Endothelial cell (in vitro differentiated cells): ENCODE results near the gene PKIG. TPM values are rescaled to one million over a fixed set of nuclear protein-coding genes. Genes with fewer than 3 reads are reported as not detected.

Experiments used
- DNase-seq: peaks from one replicate; pipeline ENCODE4 v3.0.0; 2021; ENCODE audit warnings: low spot score
- H3K27ac Mint-ChIP-seq: one replicate; pipeline ENCODE4 v1.8.0; 2021; ENCODE audit warnings: mixed read lengths, inconsistent platforms; ENCODE audit not compliant: unreplicated experiment
- H3K27me3 Mint-ChIP-seq: one replicate; pipeline ENCODE4 v1.8.0; 2021; ENCODE audit warnings: mild to moderate bottlenecking, moderate library complexity, mixed read lengths, inconsistent platforms; ENCODE audit not compliant: unreplicated experiment
- H3K36me3 Mint-ChIP-seq: one replicate; pipeline ENCODE4 v1.8.0; 2021; ENCODE audit warnings: mild to moderate bottlenecking, low read depth, mixed read lengths, inconsistent platforms; ENCODE audit not compliant: unreplicated experiment
- H3K4me1 Mint-ChIP-seq: one replicate; pipeline ENCODE4 v1.8.0; 2021; ENCODE audit warnings: mild to moderate bottlenecking, mixed read lengths, inconsistent platforms; ENCODE audit not compliant: unreplicated experiment
- H3K4me3 Mint-ChIP-seq: one replicate; pipeline ENCODE4 v1.8.0; 2021; ENCODE audit warnings: mild to moderate bottlenecking, mixed read lengths, inconsistent platforms; ENCODE audit not compliant: unreplicated experiment
- H3K9me3 Mint-ChIP-seq: one replicate; pipeline ENCODE4 v1.8.0; 2021; ENCODE audit warnings: mixed read lengths, inconsistent platforms; ENCODE audit not compliant: unreplicated experiment
- total RNA-seq: library from RNA; stranded (reverse); fragmentation: NEBNext Ultra II Directional; extraction: Animal tissue kit (Norgen Biotek cat#: 25700); gene quantifications from one replicate; pipeline ENCODE4 v1.2.1, GENCODE V29; 2021; ENCODE audit not compliant: unreplicated experiment
- TF ChIP-seq, protein P1 (sequence below): fragments of 200-600 bp; sonication (generic); IDR thresholded peaks from one replicate; pipeline ENCODE4 v1.5.0; 2021; ENCODE audit warnings: antibody characterized with exemption; ENCODE audit not compliant: unreplicated experiment

PKIG gene
- total RNA-seq, 1 donor from 2014 or later: 184 TPM

DNA sequence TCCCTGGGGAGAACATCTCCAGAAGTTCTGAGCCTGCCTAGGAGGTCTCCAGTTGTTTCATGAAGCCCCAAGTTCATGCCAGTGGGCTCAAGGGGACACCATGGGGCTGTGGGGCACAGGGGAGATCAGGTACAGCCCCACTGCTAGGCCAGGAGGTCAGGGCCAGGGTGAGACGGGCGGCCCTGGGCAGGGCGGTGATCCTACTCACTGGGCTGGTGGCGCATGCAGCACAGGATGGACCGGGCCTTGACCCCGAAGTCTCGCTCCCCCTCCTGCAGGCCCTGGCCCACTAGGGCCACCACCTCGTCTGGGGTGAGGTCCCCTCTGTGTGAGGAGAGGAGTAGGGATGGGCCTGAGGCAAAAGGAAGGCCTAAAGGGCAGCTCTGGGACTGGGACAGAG, 43.0 kb downstream of the PKIG start:
- H3K27me3 Mint-ChIP-seq: peaks cover 21% of the 10 kb centered on the region
- H3K4me1 Mint-ChIP-seq: peaks cover 3% of the 10 kb centered on the region
- TF ChIP-seq, protein P1, sequence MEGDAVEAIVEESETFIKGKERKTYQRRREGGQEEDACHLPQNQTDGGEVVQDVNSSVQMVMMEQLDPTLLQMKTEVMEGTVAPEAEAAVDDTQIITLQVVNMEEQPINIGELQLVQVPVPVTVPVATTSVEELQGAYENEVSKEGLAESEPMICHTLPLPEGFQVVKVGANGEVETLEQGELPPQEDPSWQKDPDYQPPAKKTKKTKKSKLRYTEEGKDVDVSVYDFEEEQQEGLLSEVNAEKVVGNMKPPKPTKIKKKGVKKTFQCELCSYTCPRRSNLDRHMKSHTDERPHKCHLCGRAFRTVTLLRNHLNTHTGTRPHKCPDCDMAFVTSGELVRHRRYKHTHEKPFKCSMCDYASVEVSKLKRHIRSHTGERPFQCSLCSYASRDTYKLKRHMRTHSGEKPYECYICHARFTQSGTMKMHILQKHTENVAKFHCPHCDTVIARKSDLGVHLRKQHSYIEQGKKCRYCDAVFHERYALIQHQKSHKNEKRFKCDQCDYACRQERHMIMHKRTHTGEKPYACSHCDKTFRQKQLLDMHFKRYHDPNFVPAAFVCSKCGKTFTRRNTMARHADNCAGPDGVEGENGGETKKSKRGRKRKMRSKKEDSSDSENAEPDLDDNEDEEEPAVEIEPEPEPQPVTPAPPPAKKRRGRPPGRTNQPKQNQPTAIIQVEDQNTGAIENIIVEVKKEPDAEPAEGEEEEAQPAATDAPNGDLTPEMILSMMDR: no peak
- no peaks in the 10 kb centered on the region for H3K9me3 Mint-ChIP-seq
- no peak for DNase-seq
- H3K4me3 Mint-ChIP-seq: no peak overlapping the region
- no peak overlapping the region for H3K27ac Mint-ChIP-seq
- H3K36me3 Mint-ChIP-seq: peaks cover 54% of the 10 kb centered on the region

DNA sequence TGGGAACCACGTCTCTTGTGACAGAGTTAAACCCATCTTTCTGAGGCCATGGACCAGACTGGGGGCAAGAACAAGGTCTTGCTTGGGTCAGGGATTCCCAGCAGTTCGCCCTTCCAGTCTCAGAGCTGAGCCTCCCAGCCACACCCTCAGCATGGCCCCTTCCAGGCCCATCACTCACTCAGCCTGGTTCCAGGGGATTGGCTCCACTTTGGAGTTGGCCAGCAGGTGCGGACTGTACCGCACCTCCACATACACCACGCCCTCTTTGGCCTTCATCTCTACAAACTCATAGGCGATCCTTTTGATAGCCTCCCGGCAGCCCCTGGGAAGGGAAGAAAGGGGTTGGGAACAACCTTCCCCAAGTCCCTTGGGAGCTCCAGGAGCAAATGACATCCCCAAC, 43.9 kb downstream of the PKIG start:
- Mint-ChIP-seq H3K9me3 (no peaks in the 10 kb centered on the region), H3K36me3 (peaks cover 46% of the 10 kb centered on the region), H3K4me3 (no peak overlapping the region), H3K27me3 (peaks cover 19% of the 10 kb centered on the region), H3K27ac (no peak overlapping the region), H3K4me1 (peaks cover 3% of the 10 kb centered on the region)
- TF ChIP-seq, protein P1: no peak
- DNase-seq: no peak

DNA sequence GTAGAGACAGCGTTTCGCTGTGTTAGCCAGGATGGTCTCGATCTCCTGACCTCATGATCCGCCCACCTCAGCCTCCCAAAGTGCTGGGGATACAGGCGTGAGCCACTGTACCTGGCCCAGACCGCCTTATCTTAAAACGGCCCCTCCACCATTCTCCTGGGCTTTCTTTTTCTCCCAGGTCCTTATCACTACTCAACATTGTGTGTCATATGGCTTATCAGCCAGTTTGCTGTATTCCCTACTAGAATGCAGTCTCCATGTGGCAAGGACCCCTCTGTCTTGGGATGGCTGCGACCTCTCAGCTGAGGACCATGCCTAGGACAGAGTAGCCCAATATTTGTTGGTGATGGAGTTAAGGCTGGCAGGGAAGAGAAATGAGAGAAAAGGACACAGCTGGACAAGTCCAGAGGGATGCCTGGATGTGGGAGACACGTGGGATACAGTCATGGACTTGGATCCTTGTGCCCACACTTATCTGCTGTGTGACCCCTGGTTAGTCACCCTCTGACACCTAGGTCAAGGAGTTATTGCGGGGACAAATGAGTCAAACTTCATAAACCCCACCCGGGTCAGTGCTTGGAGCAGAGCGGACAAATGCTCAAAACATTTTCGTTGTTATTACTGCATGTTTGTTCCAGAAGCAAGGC, 45.1 kb downstream of the PKIG start:
- Mint-ChIP-seq H3K27ac (no peak overlapping the region), H3K9me3 (no peaks in the 10 kb centered on the region), H3K27me3 (peaks cover 16% of the 10 kb centered on the region), H3K4me1 (no peaks in the 10 kb centered on the region), H3K36me3 (peaks cover 38% of the 10 kb centered on the region), H3K4me3 (no peak overlapping the region)
- TF ChIP-seq, protein P1: no peak
- DNase-seq: no peak

DNA sequence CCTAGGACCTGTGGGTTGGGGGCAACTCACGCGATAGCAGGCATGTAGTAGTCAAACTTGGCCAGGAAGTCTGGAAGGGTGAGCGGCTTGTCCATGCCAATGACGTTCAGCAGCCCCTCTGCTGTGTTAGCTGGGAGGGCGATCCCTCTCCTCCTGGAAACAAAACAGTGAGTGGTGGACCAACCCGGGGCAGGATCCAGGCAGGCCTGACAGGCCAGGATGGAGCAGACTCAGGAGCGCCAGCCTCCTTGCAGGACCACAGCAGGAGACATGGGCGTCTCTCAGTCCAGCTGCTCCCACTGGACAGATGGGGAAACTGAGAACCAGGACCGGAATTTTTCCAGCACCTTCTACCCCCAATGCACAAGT, 46.6 kb downstream of the PKIG start:
- no peak overlapping the region for H3K4me3 Mint-ChIP-seq
- DNase-seq: no peak

DNA sequence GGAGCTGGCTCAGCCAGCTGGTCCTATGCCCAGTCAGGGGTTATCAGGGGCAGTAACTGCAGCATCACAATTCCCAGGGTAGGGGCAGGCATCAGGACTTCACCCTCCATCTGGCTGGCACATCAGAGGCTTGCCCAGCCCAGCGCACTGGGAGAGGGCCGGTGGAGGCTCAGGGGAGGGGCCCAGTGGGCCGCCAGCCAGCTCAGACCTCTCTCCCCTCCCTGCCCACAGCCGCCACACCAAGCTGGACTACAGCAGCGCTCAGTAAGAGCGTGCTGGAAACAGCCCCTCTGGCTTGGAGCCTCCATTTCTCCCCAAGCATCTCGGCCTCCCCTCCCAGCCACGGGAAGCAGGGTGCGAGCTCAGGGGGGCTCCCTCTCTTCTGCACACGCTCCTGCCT, 47.2 kb downstream of the PKIG start:
- Mint-ChIP-seq H3K27me3 (peaks cover 11% of the 10 kb centered on the region), H3K9me3 (no peaks in the 10 kb centered on the region), H3K27ac (no peak overlapping the region), H3K4me3 (no peak overlapping the region), H3K36me3 (peaks cover 39% of the 10 kb centered on the region), H3K4me1 (no peaks in the 10 kb centered on the region)
- DNase-seq: no peak
- TF ChIP-seq, protein P1: no peak

More for the DNA sequence above, 46.6 kb downstream of the PKIG start:
- Mint-ChIP-seq H3K36me3 (peaks cover 35% of the 10 kb centered on the region), H3K9me3 (no peaks in the 10 kb centered on the region), H3K27me3 (peaks cover 11% of the 10 kb centered on the region), H3K4me1 (no peaks in the 10 kb centered on the region), H3K27ac (no peak overlapping the region)
- TF ChIP-seq, protein P1: no peak
